Activated T-helper 1 cell treated with anti-CD3 and anti-CD28 coated beads, Interleukin-2, amount 50 U/mL, for 16 hours (primary cell): Measurements from ENCODE around the gene CPNE2.
A peak's percentile ranks its signal among the peaks of the same experiment; 100 is the strongest.
"Not testable (repeated sequence)": the region's sequence is repeated elsewhere in the genome, so short reads cannot be mapped to it uniquely, and the experiment has no call there.

Experiments
- DNase-seq, 2 donors: peaks; one replicate each; pipeline ENCODE4 v3.0.0-alpha.2; 2020; ENCODE audit warnings: low read depth in 1 of 2, low spot score in 1 of 2

CPNE2 gene

DNA sequence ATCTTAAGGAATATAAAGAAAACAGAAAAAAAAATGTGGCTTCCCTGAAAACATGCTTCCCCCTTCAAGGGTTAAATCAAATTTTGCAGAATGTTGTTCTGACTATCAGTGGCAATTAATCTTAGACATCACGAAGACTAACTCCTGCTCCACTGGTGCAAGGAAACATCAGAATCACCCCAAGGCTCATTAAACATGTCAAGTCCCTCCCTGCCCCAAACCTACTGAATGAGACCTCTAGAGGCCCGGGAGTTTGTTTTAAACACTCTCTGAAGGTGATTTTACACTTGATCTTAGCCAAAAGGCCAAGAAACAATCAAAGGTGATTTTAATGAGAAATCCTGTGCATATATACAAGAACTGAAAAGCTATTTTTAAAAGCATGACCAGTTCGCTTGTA is 75.2 kb downstream of the CPNE2 start:
- no peak for DNase-seq

DNA sequence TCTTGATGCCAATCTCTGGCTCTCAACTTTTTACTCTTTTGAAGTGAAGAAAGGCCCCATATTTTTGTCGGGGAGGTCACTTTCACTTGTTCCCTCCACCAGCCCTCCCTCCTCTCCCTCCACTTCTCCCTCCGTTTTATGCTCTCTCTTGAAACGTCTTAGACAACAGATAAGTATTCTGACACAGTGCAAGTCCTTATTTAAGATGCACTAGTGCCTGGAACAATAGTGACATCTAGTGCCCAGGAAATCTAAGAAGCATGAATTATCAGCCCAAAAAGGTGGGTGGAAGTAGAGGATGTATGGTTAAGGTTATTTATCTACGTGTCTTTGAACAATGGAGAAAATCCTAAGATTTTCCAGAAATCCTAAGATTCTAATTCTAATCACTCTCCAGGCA is 75.6 kb downstream of the CPNE2 start:
- DNase-seq: no peak

DNA sequence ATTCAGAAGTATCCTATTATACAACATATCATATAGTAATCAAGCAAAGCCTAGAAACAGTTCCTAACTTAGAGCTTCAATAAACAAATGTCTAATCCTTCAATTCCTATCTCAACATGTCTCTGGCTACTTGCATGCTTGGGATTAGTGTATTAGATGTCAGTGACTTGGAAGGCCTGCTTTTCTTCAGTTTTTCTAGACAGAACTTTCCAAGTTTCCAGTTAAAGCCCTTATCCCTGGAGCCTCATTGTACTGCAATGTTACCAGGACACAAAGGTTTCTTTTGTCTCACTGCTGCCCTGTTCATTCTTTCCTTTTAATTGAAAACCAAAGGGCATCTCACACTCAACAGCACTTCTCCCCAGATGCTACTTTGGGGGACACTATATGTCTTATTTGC is 76.9 kb downstream of the CPNE2 start:
- DNase-seq: no peak

DNA sequence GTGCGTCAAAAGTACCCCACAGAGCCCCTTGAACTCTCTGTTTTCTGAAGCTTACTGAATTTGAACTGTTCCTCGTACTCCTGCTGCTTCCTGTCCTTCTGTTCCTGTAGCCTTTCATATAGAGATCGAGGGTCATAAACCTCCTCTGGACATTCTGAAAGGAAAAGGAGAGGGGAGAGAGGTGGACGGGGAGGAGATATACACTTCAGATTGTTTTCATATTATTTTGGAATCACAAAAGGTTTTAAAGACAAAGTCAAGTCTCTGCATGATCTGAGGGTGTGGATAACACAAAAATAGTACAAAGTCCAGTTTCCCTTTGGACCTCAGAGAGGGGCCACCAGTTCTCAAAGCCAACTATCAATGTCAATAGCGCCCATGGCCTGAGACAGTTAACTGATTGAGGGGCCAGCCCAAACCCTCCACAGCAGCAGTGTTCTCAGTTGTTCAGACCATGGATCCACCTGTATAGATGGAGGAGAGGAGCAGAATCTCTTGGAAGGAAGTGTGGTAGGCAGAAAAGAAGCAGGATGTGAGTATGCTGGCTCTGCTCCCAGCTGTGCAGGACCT is 80.4 kb downstream of the CPNE2 start:
- DNase-seq: no peak

DNA sequence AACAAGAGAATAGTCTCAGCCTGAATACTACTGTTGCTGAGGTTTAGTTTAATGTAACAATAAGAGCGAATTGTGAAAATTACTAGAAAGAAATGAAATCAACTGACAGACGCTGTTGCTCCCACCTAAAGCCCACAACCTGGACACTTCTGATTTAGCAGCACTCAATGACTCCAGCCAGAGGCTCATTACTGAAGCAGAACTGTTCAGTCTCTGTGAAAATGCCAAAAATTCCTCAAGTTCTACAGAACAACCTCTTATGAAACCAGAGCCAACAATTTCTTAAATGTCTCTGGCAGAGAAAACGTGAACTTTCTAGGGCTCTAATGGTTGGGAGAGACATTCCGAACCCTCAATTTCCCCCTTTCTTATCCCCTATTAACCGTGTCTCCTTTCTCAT is 83.5 kb downstream of the CPNE2 start:
- DNase-seq: no peak

DNA sequence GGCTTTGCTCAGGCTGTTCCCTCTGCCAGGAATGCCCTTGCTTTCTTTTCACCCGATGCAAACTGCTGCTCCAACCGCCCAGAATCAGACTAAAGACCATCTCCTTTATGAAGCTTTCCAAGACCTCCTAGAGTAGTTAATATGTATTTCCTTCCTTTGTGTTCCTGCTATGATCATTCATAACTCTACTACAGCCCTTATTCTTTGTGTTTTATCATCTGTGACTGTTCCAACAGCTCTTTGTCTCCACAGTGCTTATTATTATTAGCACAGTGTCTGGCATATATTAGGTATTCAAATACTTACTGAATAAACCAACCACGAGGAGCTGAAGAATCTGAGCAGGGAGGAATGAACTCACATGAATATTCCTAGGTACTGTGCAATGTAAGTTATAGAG is 85.8 kb downstream of the CPNE2 start:
- no peak for DNase-seq

DNA sequence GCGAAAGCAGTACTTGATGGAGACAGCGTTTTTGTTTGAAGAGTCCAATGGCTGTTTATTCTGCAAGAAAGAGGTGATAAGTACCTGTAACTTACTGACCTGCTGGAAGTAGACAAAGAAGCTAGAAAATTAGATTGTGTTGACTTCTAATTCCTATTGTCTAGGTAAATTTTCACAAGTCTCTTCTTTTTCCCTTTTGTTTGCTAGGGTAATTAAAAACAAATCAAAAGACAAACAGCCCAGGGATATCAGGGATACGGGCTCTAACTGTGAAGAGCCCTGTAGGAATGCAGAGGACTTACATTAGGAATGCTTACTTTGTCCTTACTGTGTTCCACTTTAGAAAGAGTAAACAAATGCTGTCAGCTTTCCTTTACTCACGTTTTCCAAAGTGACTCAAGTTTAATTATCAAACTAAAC is 86.4 kb downstream of the CPNE2 start:
- no peak for DNase-seq

DNA sequence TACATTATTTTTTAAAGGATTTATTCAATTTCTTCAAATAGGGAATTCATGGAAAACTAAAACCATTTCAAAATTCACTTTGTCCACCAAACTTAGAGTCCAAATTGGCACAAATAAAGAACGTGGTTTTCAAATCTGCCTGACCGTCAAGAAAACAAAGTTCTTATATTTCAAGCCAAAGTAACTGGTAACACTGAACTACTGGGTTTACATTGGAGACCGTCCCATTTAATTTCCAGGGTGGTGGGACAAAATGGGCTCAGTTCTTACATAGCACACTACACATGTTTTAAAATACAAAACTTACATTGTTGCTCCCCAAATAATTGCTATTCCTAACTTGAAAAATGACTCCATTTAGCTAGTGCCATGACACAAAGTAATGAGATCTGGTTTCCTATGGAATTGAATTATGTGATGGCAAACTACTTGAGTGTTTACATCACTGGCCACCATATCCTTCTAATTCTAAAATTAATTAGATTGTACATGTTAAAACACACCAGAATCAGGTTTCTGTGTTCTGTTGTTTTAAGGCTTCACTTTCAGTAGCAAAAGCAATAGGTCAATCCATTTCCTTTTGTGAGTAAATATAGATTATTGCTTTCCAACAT is 86.9 kb downstream of the CPNE2 start:
- DNase-seq: no peak

DNA sequence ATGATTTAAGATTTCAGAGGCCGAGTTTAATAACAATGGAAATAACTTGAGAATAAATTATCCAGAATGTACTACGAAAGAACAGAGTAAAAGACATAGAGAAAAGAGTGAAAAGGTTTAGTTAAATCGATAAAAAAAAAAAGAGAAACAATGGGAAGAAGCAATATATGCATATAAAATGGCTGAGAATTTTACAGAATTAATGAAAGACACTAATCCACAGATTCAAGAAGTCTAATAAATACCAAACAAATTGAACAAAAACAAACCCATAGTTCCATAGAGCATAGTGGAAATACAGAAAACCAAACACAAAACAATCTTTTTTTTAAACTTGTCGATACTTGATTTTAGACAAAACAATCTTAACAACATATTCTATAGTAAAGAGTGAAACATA is 91.7 kb downstream of the CPNE2 start:
- DNase-seq: no peak

DNA sequence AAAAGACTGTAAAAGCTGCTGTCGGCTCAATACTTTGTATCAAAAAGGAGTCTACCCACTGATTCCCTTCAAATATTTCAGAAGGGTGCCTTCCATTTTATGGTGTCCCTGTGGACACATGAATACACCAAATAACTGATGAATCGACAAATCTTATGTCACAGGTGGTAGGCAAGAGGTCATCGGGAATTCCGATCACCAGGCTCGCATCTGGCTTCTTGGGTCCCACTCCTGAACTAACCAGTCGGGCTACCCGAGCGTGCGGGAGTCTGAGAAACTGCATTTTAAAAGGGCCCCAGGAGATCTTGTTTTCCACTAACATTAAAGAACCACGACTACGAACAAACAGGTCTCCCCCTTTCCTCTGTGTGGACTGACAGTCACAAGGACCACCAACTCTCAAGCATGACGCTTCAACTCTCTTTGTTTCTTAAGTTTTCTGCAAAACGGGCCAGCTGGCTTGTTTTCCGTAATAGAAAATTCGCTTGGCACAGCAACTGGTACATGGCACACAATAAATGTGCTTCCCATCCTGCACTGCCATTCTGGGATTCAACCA is 92.6 kb downstream of the CPNE2 start:
- DNase-seq: no peak

DNA sequence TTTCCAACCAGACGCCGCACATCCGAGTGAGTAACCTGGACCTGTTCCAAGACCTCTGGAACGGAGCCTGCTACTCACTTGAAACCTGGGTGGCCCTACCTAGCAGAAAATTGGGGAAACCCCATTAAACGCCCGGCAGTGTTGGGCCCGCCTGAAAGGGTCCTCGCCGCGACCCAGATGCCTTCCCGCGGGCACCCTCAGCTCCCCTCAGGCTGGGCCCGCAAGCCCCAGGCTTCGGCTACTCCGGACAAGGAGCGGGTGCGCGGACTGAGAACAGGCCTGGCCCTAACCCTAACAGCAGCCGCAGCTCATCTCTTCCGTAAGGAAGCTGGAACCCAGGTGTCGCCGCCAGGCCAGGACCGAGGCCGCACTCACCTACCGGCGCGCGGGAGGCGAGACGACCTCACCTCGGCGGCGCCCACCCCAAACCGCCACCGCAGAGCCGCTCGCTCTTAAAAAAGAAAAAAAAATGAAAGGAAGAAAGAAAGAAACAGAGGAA is 93.1 kb downstream of the CPNE2 start:
- DNase-seq: peak in 1 of 2 donors; percentile 11

DNA sequence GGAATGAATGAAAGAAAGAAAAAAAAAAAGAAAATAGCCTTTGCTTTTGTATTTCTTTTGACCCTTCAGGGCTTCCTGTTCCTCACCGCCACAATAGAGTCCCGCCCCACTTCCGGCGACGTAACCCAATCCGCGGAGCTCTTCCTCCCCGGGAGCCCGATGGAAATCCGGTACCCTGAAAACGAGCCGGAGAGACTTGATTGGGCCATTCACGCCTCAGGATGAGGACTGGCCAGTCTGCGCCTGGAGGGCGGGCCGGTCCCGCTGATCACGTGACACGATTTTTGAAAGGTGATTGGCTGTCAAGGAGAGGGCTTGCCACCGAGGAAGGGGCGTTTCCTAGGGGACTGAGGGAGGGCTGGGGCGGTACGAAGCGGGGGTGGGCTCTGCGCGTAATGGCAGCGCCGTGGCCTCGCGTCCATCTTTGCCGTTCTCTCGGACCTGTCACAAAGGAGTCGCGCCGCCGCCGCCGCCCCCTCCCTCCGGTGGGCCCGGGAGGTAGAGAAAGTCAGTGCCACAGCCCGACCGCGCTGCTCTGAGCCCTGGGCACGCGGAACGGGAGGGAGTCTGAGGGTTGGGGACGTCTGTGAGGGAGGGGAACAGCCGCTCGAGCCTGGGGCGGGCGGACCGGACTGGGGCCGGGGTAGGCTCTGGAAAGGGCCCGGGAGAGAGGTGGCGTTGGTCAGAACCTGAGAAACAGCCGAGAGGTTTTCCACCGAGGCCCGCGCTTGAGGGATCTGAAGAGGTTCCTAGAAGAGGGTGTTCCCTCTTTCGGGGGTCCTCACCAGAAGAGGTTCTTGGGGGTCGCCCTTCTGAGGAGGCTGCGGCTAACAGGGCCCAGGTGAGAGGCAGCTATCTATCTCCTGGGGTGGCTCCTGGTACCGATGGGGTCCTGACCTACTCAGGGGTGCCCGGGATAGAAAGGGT is 93.8 kb downstream of the CPNE2 start, which contains the start of the genes PSME3IP1 and RSPRY1:
Gene PSME3IP1 (minus strand): TSS at position 95 of the 927 bp plus-strand sequence. CDS start 12,185 bp downstream, outside the sequence.
Gene RSPRY1 (plus strand): TSS at position 385 of the 927 bp plus-strand sequence. CDS start 18,330 bp downstream, outside the sequence.
- peak; percentile 91 to 97 for DNase-seq

DNA sequence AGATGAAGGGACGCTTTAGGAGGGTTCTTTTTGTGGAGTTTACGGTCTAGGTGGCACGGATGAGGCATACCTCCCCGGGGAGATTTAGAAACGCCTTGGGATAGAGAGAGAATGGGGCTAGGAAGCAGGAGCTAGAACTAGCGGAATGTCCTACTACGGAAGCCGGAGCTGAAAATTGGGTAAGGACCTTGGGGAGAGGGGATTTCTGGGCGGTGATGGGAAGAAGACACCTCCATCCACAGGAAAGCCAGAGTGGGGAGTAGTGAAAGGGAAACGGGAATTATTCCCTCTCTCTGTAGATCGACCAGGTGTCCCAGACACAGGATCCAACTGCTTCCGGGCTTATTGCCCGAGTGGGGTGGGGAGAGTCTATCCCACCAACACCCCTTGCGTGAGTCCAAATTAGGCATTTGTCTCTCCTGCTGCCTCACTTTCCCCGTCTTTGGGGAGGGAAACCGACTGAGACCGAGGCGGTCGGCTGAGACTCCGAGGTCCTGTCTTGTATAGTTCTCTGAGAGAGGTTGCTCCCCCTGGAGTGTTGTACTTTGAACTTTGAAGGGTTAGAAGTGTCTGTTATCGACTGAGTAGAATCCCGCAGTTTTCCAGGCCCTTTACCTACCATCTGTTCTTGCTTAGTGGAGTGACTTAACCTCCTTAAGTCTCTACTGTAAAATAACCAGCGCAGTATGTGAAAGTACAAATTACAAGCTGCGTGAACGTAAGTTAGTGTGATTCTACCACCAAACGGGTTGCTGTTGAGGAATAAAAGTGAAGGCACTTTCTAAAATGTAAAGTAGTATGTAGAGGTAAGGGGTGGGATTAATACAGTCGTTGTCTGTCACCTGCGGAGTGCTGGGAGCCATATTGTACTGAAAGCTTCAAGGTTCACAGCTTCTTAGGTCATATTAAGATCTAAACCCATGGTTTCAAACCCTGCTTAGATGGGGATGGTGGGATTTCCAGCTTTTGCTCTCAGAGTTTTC is 94.8 kb downstream of the CPNE2 start:
- no peak for DNase-seq

DNA sequence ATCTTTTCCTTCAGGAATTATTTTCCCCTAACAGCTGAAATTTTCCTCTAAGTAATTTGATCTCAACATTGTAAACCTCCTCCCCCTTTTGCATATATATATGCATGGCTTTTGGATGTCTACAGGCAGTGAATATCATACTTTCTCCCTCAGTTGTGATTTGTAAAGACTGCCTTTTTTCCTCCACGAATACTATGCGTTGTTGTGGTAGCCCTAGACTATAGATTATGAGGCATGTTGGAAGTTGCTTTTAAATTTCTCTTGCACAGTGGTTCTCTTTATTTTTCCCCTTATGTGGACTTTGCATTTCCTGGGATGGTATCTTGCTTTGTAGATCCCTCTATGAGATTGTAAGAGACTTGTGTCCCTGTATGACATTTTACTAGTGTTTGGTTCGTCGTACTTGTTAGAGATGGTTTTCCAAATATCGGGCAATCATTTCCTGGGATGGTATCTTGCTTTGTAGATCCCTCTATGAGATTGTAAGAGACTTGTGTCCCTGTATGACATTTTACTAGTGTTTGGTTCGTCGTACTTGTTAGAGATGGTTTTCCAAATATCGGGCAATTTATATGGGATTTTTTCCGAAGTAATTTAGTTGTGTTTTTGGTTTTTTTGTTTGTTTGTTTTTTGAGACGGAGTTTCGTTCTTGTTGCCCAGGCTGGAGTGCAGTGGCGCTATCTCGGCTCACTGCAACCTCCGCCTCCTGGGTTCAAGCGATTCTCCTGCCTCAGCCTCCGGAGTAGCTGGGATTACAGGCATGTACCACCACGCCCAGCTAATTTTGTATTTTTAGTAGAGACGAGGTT is 95.7 kb downstream of the CPNE2 start:
- not testable (repeated sequence) for DNase-seq

DNA sequence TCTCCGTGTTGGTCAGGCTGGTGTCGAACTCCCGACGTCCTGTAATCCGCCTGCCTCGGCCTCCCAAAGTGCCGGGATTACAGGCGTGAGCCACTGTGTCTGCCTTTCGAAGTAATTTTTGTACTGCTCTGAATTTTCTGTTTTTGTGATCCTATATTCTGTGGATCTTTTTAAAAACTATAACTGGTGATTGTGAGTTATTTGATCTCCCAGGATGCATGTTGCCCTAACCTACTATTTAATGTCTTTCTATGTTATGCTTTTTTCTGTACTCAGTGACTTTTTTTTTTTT is 96.3 kb downstream of the CPNE2 start:
- DNase-seq: no peak

DNA sequence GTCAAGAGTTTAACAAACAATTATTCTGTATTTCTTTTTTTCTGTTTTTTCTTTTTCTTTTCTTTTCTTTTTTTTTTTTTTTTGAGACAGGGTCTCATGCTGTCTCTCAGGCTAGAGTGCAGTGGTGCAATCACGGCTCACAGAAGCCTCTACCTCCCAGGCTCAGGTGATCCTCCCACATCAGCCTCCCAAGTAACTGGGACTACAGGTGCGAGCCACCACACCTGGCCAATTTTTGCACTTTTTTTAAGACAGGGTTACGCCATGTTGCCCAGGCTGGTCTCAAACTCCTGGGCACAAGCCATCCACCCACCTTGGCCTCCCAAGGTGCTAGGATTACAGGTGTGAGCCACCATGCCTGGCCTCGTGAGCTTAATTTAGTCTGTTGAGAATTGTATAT is 97.1 kb downstream of the CPNE2 start:
- DNase-seq: not testable (repeated sequence)

DNA sequence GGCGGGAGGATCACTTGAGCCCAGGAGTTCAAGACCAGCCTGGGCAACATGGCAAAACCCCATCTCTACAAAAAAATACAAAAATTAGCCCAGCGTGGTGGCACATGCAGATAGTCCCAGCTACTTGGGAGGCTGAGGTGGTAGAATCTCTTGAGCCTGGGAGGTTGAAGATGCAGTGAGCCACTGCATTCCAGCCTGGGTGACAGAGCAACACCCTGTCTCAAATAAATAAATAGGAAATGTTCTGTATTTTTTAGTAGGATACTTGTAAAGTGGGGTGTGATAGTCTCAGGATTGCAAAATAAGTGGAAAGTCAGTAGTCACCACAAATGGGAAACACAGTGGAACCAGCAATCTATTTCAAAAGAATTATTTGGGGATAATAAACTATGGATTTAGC is 97.8 kb downstream of the CPNE2 start:
- DNase-seq: no peak

DNA sequence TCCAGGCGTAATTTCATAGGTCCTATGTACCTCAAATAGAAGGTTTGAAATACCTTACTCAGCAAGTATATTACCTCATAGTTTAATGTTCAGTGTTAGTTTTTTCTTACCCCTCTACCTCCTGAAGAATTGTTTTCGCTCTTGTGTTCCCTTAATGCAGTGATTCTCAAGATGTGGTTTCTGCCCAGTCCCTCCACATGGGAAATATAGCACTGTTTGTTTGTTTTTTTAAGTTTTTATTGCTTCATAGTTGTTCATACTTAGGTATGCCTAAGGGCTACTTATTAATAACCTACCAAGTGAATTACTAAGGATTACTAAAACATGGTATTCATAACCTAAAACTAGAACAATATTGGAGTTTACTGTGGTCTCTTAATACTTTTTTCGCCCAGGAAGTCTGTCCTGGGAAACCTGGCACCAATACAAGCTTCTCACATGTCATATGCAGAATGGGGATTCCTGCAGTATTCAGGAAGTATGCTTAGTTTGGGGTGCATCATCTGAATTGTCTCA is 98.7 kb downstream of the CPNE2 start:
- DNase-seq: no peak

DNA sequence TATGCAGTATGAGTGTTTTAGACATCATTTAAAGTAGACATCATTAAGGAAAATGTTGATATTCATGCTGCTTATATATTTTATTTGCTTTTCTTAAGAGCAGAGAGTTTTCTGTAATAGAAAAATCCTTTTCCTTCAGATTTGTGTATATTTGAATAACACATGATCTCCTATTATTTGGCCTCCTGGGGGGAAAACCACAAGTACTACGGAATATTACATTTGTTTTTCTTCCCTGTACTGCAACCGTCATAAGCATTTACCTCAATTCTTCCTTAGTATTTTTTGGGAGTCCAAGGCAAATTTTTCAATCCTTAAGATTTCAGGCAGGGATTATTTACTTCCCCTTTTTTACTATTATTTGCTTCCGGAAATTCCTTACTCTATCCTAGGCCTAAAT is 99.8 kb downstream of the CPNE2 start:
- DNase-seq: no peak
